Brain pericyte (primary cell): ENCODE results near the gene ANKRD40CL.
A peak's percentile ranks its signal among the peaks of the same experiment; 100 is the strongest.

Experiments used
- DNase-seq: peaks from one replicate; pipeline ENCODE4 v3.0.0-alpha.2; 2012; ENCODE audit warnings: low read depth, low spot score

The ANKRD40CL gene

GRCh38 chr17:50719144-50719923 lies 48.0 kb downstream of the ANKRD40CL start, which contains the start of gene LUC7L3:
Gene LUC7L3 (plus strand): TSS chr17:50719603. CDS start chr17:50719733, 130 bp downstream.
- peak; percentile 67 for DNase-seq

- no peak for DNase-seq
Measured at GRCh38 chr17:50715471-50715870, 51.8 kb downstream of the ANKRD40CL start.

GRCh38 chr17:50712641-50713040 lies 54.7 kb downstream of the ANKRD40CL start:
- no peak for DNase-seq
